Hepatocyte (in vitro differentiated cells): Measurements from ENCODE around the gene ABHD3.

Experiments used
- EZH2 ChIP-seq: fragments of 200-600 bp; sonication (generic); IDR thresholded peaks from 2 replicates; pipeline ENCODE4 v1.6.1; 2016; ENCODE audit warnings: antibody characterized with exemption, mild to moderate bottlenecking, borderline replicate concordance
- EZH2phosphoT487 ChIP-seq: fragments of 200-600 bp; sonication (generic); IDR thresholded peaks from one replicate; pipeline ENCODE4 v1.6.1; 2018; ENCODE audit warnings: antibody characterized with exemption, mild to moderate bottlenecking, low read depth, moderate library complexity; ENCODE audit not compliant: unreplicated experiment, severe bottlenecking
- TF ChIP-seq, protein P1 (sequence below): fragments of 200-600 bp; sonication (generic); IDR thresholded peaks from 2 replicates; pipeline ENCODE4 v1.5.1; 2016; ENCODE audit warnings: antibody characterized with exemption, mild to moderate bottlenecking; ENCODE audit not compliant: poor library complexity

GRCh38 chr18:21636769-21637168 lies 67.8 kb downstream of the ABHD3 start:
- no peak for TF ChIP-seq EZH2
- TF ChIP-seq, protein P1, sequence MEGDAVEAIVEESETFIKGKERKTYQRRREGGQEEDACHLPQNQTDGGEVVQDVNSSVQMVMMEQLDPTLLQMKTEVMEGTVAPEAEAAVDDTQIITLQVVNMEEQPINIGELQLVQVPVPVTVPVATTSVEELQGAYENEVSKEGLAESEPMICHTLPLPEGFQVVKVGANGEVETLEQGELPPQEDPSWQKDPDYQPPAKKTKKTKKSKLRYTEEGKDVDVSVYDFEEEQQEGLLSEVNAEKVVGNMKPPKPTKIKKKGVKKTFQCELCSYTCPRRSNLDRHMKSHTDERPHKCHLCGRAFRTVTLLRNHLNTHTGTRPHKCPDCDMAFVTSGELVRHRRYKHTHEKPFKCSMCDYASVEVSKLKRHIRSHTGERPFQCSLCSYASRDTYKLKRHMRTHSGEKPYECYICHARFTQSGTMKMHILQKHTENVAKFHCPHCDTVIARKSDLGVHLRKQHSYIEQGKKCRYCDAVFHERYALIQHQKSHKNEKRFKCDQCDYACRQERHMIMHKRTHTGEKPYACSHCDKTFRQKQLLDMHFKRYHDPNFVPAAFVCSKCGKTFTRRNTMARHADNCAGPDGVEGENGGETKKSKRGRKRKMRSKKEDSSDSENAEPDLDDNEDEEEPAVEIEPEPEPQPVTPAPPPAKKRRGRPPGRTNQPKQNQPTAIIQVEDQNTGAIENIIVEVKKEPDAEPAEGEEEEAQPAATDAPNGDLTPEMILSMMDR = no peak
- TF ChIP-seq EZH2phosphoT487 = no peak
